ENCODE data around the gene NEUROG1. TPM values are rescaled to one million over a fixed set of nuclear protein-coding genes. Genes with fewer than 3 reads are reported as not detected.

The NEUROG1 gene
- total RNA-seq, 4 donors from 2014 or later, result not detected

GRCh38 chr5:135556620-135557019 lies 20.9 kb upstream of the NEUROG1 start:
- Histone ChIP-seq H3K4me3 (no peak overlapping the region), H3K36me3 (no peaks in the 10 kb centered on the region), H3K27ac (no peak overlapping the region), H3K4me1 (peaks cover 0 to 7% (median 0%) of the 10 kb centered on the region in 4 donors), H3K27me3 (peaks cover 0 to 15% of the 10 kb centered on the region in 2 donors), H3K9me3 (no peaks in the 10 kb centered on the region)
- DNase-seq (ENCODE audit: low spot score in 2 of 2), result no peak
- whole genome bisulfite sequencing, 2 donors, result 73 to 79% methylated on average over 7 of the region's 7 CpGs
- TF ChIP-seq POLR2A (IDR thresholded peaks at IDR 0.05), result no peak
- TF ChIP-seq EP300 (IDR thresholded peaks at IDR 0.05), result no peak
- no peak for TF ChIP-seq CTCF (IDR thresholded peaks at IDR 0.05)

- Histone ChIP-seq H3K4me3 (no peak overlapping the region), H3K9me3 (no peaks in the 10 kb centered on the region), H3K4me1 (no peaks in the 10 kb centered on the region), H3K27ac (no peak overlapping the region), H3K27me3 (peaks cover 0 to 15% of the 10 kb centered on the region in 2 donors), H3K36me3 (no peaks in the 10 kb centered on the region)
- DNase-seq (ENCODE audit: low spot score in 2 of 2), result no peak
- TF ChIP-seq EP300 (IDR thresholded peaks at IDR 0.05) (no peak), POLR2A (IDR thresholded peaks at IDR 0.05) (no peak)
- WGBS, 2 donors, result 83 to 86% methylated on average over 2 of the region's 2 CpGs
Measured at GRCh38 chr5:135555530-135555929, 19.8 kb upstream of the NEUROG1 start.

- H3K36me3 ChIP-seq, result no peaks in the 10 kb centered on the region
- WGBS, 2 donors, result 12 to 13% methylated on average over 8 of the region's 8 CpGs
- H3K9me3 ChIP-seq, result no peaks in the 10 kb centered on the region
- H3K4me3 ChIP-seq, result no peak overlapping the region
- no peak for DNase-seq (ENCODE audit: low spot score in 2 of 2)
- TF ChIP-seq CTCF (IDR thresholded peaks at IDR 0.05), result no peak
- H3K4me1 ChIP-seq, result no peaks in the 10 kb centered on the region
- no peak overlapping the region for H3K27ac ChIP-seq
- H3K27me3 ChIP-seq, result peaks cover 0 to 29% of the 10 kb centered on the region in 2 donors
Measured at GRCh38 chr5:135553688-135554462, 18.1 kb upstream of the NEUROG1 start.

GRCh38 chr5:135551593-135552447 lies 16.1 kb upstream of the NEUROG1 start:
- 37 to 40% methylated on average over 15 of the region's 15 CpGs for WGBS, 2 donors
- DNase-seq (ENCODE audit: low spot score in 2 of 2), result peak; percentile 55 to 89
- no peak overlapping the region for H3K4me3 ChIP-seq
- no peaks in the 10 kb centered on the region for H3K4me1 ChIP-seq
- TF ChIP-seq POLR2A (IDR thresholded peaks at IDR 0.05) (no peak), CTCF (IDR thresholded peaks at IDR 0.05) (peak; percentile 64 to 85 (median 79))
- peaks cover 0 to 40% of the 10 kb centered on the region in 2 donors for H3K27me3 ChIP-seq
- no peak overlapping the region for H3K27ac ChIP-seq
- no peaks in the 10 kb centered on the region for H3K9me3 ChIP-seq
- no peaks in the 10 kb centered on the region for H3K36me3 ChIP-seq

- Histone ChIP-seq H3K4me1 (peaks cover 0 to 7% (median 3%) of the 10 kb centered on the region in 4 donors), H3K4me3 (no peak overlapping the region), H3K27me3 (peaks cover 0 to 55% of the 10 kb centered on the region in 2 donors), H3K9me3 (no peaks in the 10 kb centered on the region), H3K36me3 (no peaks in the 10 kb centered on the region), H3K27ac (no peak overlapping the region)
- WGBS, 2 donors, result 24 to 44% methylated on average over 4 of the region's 4 CpGs
- no peak for DNase-seq (ENCODE audit: low spot score in 2 of 2)
- TF ChIP-seq POLR2A (IDR thresholded peaks at IDR 0.05), result no peak
- no peak for TF ChIP-seq CTCF (IDR thresholded peaks at IDR 0.05)
- no peak for TF ChIP-seq EP300 (IDR thresholded peaks at IDR 0.05)
Measured at GRCh38 chr5:135549413-135549812, 13.6 kb upstream of the NEUROG1 start.

All from tibial nerve (tissue), 4 donors.